Measurements from ENCODE around the gene CA4.
"Not testable (repeated sequence)": the region's sequence is repeated elsewhere in the genome, so short reads cannot be mapped to it uniquely, and the experiment has no call there.

CA4 gene

DNA sequence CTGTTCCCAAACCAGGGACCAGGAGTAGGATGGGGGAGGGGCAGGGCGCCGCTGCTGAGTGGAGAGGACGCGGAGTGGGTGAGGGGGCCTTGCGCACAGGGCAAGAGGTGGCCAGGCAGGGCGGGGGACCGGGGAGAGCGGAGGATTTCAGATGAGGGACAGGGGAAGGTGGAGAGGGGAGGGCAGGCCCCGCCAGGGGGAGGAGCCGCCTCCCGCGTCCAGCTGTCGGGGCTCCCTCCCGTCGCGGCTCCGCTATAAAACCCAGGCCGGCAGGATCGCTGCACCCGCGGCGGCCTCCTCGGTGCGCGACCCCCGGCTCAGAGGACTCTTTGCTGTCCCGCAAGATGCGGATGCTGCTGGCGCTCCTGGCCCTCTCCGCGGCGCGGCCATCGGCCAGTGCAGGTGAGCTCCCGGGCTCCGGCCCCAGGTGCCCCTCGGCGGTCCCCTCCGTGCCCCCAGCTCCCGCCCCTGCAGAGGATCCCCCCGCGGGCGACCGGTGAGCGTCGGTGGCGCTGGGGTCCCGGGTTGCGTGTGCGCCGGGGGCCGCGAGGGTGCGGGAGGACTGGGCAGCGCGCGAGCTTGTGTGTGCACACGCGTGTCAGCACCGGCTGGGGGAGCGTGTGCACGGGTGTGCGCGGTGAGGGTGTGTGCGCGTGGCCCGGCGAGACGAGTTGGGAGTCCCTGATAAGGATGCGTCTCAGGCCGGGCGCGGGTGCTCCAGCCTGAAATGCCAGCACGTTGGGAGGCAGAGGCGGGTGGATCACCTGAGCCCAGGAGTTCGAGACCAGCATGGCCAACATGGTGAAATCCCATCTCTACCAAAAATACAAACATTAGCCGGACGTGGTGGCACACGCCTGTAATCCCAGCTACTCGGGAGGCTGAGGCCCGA lies at the start of gene CA4:
Gene CA4, plus strand, starts transcription at position 283 of the 892 bp plus-strand sequence. Its CDS starts 62 bp downstream, at position 345.
- peak within 1 kb of the TSS; percentile 15; the same call in 1 of the 2 replicates for H3K4me3 ChIP-seq (ENCODE audit: low read length)
- no peak for TF ChIP-seq ZNF274 (IDR thresholded peaks at IDR 0.05; ENCODE audit: low read depth, low read length)

DNA sequence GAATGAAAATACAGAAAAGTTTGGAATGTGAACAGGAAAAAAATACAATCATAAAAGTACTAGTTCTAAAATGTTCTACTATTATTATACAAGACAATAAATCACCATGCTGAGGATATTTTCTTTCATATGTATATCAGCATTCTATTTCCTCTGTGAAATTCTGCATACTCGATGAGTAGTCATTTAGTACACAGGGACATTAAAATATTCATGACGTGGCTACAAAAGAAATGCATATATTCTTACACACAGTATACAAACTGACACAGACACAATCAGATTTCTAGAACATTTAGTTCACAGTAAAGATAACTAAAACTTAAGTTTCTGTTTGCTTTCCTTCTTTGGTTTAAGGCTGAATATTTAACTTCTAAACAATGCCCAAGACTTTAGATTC lies 49.2 kb upstream of the CA4 start:
- not testable (repeated sequence) for H3K4me3 ChIP-seq (ENCODE audit: low read length)

DNA sequence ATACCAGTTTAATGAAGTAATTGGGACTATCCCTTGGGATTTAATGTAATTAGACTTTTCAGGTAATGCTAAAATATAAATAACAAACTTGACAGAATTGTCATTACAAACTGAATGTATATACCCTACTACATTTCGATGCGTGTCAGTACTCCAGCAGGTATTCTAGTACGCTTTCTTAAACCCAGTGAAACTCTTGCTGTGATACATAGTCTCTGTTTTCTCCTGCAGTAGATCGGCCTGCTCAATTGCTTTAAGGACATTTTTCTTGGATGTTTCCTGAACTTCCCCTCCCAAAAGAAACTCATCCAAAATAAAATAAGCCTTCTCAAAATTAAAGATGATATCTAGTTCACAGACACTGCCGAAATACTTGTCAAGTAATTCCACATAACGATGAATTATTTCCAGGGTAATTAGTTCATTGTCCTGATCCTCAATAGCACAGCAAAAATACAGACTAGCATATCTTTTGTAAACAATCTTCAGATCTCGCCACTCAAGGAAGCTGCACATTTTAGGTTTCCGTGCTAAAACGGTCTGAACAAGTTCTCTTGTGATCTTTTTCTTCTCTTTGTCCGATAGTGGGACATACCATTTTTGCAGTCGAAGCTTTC lies 47.6 kb upstream of the CA4 start:
- peak overlapping the region; percentile 39; the same call in 1 of the 2 replicates for H3K4me3 ChIP-seq (ENCODE audit: low read length)

DNA sequence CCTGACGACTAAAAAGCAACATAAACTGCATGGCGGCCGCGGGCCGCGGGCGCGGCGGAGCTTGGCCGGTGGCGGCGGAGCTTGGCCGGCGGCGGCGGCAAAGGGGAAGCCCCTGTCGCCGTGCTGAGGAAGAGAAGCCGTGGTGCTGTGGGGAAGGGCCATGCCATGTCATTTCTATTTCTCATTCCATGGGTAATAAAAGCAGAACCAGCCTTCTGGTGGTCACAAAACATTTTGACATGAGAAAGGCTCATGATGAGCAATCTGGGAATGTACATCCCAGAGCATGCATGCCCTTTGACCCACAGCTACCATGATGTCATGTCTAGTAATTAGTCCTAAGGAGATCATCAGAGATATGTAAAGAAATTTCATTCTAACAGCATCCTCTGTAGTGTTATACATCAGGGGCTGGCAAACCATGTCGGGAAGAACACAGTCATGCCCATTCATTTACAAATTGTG lies 47.1 kb upstream of the CA4 start:
- peak overlapping the region; percentile 39; the same call in 1 of the 2 replicates for H3K4me3 ChIP-seq (ENCODE audit: low read length)
- no peak for TF ChIP-seq ZNF274 (IDR thresholded peaks at IDR 0.05; ENCODE audit: low read depth, low read length)

DNA sequence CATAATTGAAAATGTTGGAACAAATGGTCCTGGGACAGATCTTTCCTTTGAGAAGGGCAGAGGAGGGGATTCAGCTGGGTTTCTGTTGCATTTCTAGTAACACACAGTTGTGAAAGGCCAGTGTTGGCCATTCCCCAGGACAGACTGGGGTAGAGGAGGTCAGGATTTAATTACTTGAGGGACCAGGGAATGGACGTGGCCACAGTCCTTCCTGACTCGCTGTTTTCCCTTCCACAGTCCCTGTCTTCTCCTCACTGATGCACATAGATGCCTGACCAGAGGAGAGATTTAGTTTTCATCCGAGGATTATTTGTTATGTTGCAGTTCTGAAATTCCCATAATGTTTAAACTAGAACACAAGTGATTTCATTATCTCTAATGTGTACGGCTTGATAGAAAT lies 45.8 kb upstream of the CA4 start:
- no peak for TF ChIP-seq ZNF274 (IDR thresholded peaks at IDR 0.05; ENCODE audit: low read depth, low read length)
- no peak overlapping the region for H3K4me3 ChIP-seq (ENCODE audit: low read length)

DNA sequence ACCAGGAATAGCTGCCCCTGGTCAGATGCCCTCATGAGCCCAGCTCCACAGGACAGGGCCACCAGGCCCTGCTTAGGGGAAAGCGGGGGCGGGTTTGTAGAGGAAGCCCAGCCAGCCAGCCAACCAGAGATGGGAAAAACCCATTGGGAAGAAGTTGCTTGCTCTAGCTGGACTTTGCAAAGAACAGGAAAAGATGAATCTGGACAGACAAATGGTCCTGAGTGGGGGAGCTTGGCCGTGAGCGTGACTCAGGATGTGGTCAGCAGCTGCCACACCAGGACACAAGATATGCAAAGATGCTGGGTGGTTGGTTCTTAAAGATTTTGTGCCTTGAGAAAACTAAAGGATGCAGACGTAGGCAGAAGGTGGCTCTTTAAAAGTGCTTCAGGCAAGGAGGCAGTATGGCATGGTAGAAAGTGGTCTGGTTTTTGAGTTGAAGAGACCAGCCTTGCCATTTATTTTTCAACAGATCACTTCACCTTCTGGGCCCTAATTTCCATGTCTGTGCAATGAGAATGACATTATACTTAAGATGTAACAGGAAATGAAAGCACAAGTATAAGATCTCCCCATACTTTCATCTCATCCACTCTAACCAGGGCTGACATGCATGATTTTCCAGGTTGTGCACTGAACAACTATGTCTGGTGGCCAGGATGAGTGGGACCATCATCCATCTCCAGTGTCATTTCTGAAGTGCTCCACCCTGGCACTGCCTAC lies 43.3 kb upstream of the CA4 start:
- TF ChIP-seq ZNF274 (IDR thresholded peaks at IDR 0.05; ENCODE audit: low read depth, low read length): no peak
- H3K4me3 ChIP-seq (ENCODE audit: low read length): no peak overlapping the region

DNA sequence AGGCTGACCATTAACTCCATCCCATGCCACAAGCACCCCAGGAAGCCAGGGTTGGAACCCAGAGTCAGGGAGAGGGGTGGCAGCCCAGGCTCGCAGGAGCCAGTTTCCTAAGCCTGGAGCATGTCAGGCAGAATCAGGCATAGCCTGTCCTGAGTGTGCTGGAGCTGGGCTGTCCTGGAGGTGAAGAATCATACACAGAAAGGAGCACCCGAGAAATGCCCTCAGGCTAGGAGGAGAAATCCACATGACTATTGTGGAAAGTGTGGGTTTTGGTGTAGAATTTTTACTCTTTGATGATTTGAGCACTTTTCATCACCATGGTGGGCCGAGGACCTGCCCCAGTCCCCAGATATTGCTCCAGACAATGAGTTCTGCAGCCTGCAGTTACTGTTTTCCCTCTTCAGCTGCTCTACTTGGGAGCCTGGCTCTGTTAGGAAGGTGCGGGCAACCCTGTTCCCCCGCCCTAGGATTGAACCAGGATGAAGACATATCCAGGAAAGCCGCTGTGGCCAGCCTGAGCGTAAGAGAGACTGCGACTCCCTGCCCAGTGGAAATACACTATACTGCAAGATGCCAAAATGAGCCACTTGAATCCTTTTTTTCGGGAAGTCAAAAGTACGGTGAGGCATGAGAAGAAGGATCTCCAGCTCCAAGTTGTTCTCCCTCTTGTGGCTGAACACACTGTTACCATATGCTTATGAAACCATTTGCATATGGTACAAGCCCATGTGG lies 42.1 kb upstream of the CA4 start:
- no peak for TF ChIP-seq ZNF274 (IDR thresholded peaks at IDR 0.05; ENCODE audit: low read depth, low read length)
- no peak overlapping the region for H3K4me3 ChIP-seq (ENCODE audit: low read length)

DNA sequence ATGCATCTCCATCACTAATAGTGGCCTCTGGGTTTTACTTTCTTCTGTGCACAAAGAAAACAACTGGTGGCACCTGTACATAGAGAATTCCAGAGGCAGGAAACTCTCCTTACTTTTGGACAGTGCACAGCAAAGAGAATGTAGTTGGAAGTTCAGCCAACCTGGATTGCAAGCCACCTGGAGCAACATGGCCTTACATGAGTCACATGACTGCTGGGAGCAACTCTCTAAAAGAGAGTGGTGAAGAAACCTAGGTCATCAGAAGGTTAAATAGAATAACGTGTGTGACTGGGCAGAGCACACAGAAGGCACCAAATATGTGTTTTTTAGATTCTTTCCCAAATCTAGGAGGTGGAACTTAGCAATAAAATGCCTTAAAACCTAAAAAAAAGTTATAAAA lies 41.5 kb upstream of the CA4 start:
- not testable (repeated sequence) for H3K4me3 ChIP-seq (ENCODE audit: low read length)

DNA sequence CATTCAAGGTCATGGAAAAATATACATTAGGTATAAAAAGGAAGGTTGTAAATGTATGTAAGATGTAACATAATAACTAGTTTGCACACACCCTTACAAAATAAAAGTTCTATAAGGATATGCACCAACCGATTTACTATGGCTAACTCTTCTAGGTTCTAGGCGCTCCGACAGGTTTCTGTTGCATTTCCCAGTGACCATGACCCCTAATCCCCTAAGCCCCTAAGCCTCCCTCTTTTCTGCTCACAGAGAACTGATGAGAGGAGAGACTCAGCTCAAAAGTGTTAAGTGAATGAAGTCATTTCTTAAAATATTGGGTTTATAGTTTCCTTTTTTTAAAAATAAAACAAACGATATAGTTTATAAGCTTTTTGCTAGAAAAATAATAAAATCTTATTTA lies 41.1 kb upstream of the CA4 start:
- TF ChIP-seq ZNF274 (IDR thresholded peaks at IDR 0.05; ENCODE audit: low read depth, low read length): no peak
- H3K4me3 ChIP-seq (ENCODE audit: low read length): no peak overlapping the region

DNA sequence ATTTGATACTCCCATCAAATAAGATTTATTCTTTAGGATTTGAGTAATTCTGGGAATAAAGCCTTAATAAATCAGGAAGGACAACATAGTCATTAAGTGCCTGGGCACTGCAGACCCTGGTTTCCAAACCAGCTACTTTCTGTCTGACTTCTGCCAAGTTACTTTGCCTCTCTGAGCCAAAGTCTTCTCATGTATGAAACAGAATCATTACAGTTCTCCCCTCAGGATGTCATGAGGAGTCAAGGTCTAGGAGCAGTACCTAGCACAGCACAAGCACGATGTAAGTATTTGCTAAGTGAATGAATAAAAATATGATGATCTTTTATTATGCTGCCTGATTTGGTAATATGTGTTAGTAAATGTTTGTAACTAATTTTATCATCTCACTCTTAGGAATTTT lies 40.6 kb upstream of the CA4 start:
- no peak for TF ChIP-seq ZNF274 (IDR thresholded peaks at IDR 0.05; ENCODE audit: low read depth, low read length)

DNA sequence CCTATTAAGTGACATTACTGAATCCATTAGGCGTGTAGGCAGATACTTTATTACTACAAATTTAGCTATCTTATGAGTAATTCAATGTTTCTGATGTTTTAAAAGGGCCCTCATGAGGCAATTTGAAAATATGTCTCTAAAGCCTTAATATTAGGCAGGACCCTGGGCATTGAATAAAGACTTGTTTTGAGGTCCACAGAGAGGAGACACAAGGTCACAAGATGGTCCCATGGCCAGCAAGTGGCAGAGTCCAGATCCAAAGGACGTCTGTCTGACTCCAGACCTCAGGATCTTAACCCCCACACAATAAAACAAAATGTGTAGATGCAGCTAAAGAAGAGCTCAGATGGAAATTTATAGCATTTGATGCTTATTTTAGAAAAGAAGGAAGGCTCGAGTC lies 39.2 kb upstream of the CA4 start:
- H3K4me3 ChIP-seq (ENCODE audit: low read length): no peak overlapping the region
- TF ChIP-seq ZNF274 (IDR thresholded peaks at IDR 0.05; ENCODE audit: low read depth, low read length): no peak

More for the DNA sequence above, 40.6 kb upstream of the CA4 start:
- no peak overlapping the region for H3K4me3 ChIP-seq (ENCODE audit: low read length)

DNA sequence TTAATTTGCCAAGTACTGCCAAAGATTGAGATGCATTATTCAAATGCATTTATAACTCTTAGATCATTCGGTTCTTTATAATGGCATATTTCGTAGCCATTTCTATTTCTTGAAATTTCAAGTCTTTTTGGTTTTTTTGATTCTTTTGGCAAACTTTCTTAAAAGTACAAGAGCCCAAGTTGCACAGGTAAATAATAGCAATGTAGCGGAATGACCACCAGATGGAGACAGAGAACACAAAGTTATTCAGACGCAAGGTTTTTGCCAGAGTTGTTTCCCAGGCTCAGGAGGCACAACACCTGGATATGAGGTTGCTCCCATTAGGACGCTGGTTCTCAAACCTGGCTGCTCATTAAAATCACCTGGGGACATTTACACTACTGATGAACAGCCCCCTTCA lies 38.1 kb upstream of the CA4 start:
- H3K4me3 ChIP-seq (ENCODE audit: low read length): not testable (repeated sequence)

DNA sequence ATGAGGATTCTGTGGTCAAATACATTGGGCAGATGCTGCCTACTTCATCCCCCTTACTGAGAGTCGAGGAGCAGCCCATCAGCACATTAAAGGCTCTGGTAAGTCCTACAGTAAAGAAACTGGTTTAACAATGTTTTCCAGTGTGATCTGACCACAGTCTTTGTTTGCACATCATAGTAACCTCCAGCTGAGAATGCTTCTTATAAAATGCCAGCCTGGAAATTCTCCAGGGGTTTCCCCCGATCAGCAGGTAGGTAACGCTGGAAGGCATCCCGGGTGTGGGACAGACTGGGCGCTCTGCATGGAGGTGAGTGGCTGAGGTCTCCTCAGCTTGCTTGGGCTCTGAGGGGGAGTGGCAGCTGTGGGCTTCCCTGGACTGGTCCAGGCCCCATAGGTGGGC lies 34.4 kb upstream of the CA4 start:
- H3K4me3 ChIP-seq (ENCODE audit: low read length): not testable (repeated sequence)

DNA sequence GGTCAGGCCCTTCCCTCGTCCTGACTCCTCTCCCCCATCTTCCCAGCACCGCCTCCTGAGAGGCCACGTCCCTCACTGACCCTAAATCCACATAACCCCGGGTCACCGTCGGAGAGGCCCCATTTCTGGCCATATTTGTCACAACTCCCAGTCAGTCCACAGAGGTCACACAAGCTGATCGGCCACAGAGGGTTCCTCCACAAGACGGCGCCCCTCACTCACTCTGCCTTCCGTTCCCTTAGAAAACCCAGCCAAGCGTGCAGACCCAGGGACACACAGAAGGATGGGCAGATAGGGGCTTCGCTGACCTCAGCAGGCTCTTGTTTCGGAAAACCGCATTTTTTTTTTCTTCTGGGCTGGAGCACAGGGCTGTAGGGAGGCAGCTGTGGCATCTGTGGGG lies 33.6 kb upstream of the CA4 start:
- H3K4me3 ChIP-seq (ENCODE audit: low read length): not testable (repeated sequence)

DNA sequence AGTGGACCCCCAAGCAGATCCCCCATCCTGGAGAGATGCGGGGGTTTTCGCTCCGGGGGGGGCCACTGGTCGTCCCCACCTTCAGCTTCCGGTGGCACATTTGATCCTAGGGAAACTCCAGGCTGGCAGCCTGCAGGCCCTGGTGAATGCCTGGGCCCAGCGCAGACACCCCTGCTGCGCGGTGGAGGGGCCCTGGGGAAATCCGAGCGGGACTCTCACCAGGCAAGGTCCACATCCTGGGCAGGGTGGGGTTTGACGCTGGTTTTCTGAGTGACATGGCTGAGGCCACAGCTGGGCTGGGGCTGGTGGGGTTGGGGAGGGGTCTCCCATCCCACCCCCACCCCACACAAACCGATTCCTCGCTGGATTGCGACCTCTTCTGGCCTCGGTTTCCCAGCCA lies 30.6 kb upstream of the CA4 start:
- not testable (repeated sequence) for H3K4me3 ChIP-seq (ENCODE audit: low read length)

DNA sequence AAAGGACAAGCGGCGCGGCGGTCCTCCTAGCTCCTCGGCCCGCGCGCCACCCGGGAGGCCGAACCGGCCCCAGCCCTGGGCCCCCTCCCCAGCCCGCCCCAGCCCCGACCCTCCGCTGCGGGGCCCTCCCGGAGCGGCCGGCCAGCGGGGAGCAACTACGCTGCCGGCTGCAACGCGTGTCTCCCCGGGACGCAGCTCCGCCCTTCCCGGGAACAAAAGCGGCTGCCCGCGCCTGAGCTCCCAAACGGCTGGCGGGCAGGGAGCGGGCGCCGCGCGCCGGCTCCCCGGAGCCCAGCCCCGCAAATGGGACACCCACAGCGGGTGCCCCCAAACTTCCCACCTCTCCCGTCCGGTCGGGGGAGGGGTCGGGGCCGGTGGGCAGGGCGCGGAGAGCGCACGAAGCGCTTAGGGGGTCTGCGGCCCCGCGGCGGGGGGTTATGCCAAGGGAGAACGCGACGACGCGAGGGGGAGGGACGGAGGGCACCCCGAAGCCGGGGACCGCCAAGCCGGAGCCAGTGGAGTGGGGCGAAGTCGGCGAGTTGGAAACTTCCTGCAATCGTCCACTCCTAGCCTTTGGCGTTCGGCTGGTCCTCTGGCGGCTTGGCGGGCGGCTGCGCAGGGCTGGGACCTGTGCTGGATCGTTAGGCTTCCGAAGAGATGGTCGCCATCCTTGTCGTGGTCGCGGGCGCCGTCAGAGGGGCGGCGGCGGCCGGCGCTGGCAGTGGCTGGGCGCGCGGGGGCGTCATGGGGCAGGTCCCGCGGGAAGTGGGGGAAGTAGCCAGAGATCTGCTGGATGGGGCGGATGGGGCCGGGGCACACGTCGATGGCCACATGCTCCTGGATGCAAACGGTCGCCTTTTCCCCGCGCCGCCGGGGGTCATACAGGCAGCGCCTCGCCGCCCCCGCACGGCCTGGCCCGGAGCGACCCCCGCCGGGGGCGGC lies 29.7 kb upstream of the CA4 start:
- H3K4me3 ChIP-seq (ENCODE audit: low read length): not testable (repeated sequence)

Measured in GM08714 (cell line).